ENCODE data around the gene MKRN2.
A peak's percentile ranks its signal among the peaks of the same experiment; 100 is the strongest.
"Not testable (repeated sequence)": the region's sequence is repeated elsewhere in the genome, so short reads cannot be mapped to it uniquely, and the experiment has no call there.

MKRN2 gene

GRCh38 chr3:12590096-12590495 is 33.2 kb downstream of the MKRN2 start:
- no peak for DNase-seq

- DNase-seq: no peak
Measured at GRCh38 chr3:12591456-12591855, 34.6 kb downstream of the MKRN2 start.

GRCh38 chr3:12591997-12592715 is 35.3 kb downstream of the MKRN2 start:
- no peak for DNase-seq

GRCh38 chr3:12593473-12593872 is 36.6 kb downstream of the MKRN2 start:
- peak; percentile 72 for DNase-seq

GRCh38 chr3:12598890-12599289 is 42.0 kb downstream of the MKRN2 start:
- DNase-seq: no peak

GRCh38 chr3:12601072-12601471 is 44.2 kb downstream of the MKRN2 start:
- DNase-seq: no peak

GRCh38 chr3:12603969-12604368 is 47.1 kb downstream of the MKRN2 start:
- no peak for DNase-seq

- DNase-seq: no peak
Measured at GRCh38 chr3:12608376-12608775, 51.5 kb downstream of the MKRN2 start.

- DNase-seq: no peak
Measured at GRCh38 chr3:12611117-12611516, 54.2 kb downstream of the MKRN2 start.

GRCh38 chr3:12612514-12613226 is 55.8 kb downstream of the MKRN2 start:
- no peak for DNase-seq

GRCh38 chr3:12613250-12613649 is 56.4 kb downstream of the MKRN2 start:
- no peak for DNase-seq

- no peak for DNase-seq
Measured at GRCh38 chr3:12615266-12615665, 58.4 kb downstream of the MKRN2 start.

- DNase-seq: no peak
Measured at GRCh38 chr3:12618426-12618825, 61.5 kb downstream of the MKRN2 start.

GRCh38 chr3:12620305-12620704 is 63.4 kb downstream of the MKRN2 start:
- no peak for DNase-seq

GRCh38 chr3:12620729-12621128 is 63.8 kb downstream of the MKRN2 start:
- no peak for DNase-seq

GRCh38 chr3:12622335-12622734 is 65.4 kb downstream of the MKRN2 start:
- no peak for DNase-seq

- no peak for DNase-seq
Measured at GRCh38 chr3:12624056-12624455, 67.2 kb downstream of the MKRN2 start.

- not testable (repeated sequence) for DNase-seq
Measured at GRCh38 chr3:12624964-12625363, 68.1 kb downstream of the MKRN2 start.

- no peak for DNase-seq
Measured at GRCh38 chr3:12627370-12627769, 70.5 kb downstream of the MKRN2 start.

- DNase-seq: no peak
Measured at GRCh38 chr3:12628813-12629212, 71.9 kb downstream of the MKRN2 start.

GRCh38 chr3:12629560-12629959 is 72.7 kb downstream of the MKRN2 start:
- no peak for DNase-seq

GRCh38 chr3:12630292-12630691 is 73.4 kb downstream of the MKRN2 start:
- DNase-seq: no peak

- not testable (repeated sequence) for DNase-seq
Measured at GRCh38 chr3:12630843-12631242, 74.0 kb downstream of the MKRN2 start.

GRCh38 chr3:12632523-12632922 is 75.6 kb downstream of the MKRN2 start:
- DNase-seq: no peak

- DNase-seq: no peak
Measured at GRCh38 chr3:12633108-12633507, 76.2 kb downstream of the MKRN2 start.
